Stimulated activated CD4-positive, alpha-beta T cell treated with anti-CD3 and anti-CD28 coated beads, TNF-alpha, amount 100 ng/mL, for 24 hours (primary cell): Measurements from ENCODE around the gene ROS1.

Experiments used
- DNase-seq, 3 experiments: peaks; one replicate each; pipeline ENCODE4 v3.0.0-alpha.2; 2020; ENCODE audit warnings: low read depth in 3 of 3

ROS1 gene

GRCh38 chr6:117309069-117309468 lies 116.7 kb downstream of the ROS1 start:
- no peak for DNase-seq

DNA sequence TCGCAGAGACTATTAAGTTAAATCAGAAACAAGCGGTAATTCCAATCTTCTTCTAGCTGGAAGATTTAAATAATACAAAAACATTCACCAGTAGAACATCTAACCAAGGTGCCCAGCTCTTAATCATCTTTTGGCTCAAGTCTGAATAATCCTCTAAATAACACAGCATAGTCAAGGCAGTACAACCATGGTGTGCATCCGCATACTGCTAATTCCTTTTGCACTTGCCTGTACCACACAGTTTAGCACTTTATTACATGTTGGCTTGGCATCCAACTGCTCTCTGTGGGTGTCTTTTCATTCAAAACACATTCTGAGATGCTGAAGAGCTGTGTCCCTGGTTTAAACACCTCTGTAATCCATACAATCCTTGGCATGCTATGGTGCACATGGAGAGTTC lies 118.1 kb downstream of the ROS1 start:
- no peak for DNase-seq

- no peak for DNase-seq
Measured at GRCh38 chr6:117306227-117306790, 119.4 kb downstream of the ROS1 start.

DNA sequence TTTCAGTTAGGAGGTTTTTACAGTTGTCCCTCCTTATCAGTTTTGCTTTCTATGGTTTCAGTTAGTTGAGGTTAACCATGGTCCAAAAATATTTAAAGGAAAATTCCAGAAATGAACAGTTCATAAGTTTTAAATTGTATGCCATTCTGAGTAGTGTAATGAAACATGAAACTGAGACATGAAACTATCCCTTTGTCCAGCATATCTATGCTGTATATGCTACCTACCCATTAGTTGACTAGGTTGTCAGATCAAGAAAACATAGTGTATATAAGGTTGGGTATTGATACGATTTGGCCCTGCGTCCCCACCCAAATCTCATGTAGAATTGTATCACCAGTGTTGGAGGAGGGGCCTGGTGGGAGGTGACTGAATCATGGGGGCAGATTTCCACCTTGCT lies 121.3 kb downstream of the ROS1 start:
- no peak for DNase-seq

GRCh38 chr6:117303323-117303722 lies 122.4 kb downstream of the ROS1 start:
- no peak for DNase-seq

DNA sequence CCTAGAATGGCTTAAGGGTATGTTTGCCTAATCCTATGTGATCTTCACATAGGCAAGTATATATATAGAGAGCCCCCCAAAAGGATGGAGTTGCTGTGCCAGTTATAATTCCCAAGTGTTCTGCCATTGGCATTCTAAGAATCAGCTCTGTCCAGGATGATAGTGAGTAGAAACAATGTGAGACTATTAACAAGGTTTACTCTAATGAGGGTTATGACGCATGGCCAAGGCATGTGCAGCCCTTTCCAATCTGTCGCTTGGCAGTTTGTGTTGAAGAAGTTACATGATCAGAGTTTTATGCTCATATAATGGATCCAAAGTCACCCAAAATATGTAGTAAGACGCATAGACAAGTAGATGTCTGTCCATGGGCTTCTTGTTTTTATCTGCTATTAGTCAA lies 126.8 kb downstream of the ROS1 start:
- no peak for DNase-seq

DNA sequence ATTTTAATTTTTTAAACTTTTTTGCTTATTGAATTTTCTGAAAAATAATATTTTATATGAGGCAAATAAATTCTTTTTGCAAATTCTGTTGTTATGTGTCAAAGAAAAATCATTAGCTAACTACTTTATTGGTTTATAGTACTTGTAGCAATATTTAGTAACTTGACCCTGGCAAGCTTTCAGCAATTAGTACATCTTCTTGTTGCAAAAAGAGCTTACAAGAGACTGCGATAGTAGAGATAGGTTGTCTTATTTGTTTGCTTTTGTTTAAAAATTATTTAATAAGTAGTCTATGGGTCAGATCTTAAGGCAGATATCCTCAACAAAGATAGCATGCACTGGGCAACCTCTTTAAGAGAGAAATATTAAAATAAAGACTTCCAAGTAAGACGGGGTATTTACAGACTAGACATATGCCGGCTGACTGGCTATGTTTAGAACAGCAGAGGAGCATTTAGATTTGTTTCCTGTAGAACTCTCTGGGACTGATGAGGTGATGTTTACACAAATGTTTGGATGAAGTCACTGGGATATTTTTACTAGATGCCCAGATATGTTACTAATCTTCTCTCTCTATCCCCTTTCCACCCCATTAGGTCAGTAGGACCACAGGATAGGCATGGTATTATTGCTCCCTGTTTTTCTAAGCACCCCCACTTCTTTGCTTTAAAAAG lies 135.4 kb downstream of the ROS1 start:
- DNase-seq = no peak

DNA sequence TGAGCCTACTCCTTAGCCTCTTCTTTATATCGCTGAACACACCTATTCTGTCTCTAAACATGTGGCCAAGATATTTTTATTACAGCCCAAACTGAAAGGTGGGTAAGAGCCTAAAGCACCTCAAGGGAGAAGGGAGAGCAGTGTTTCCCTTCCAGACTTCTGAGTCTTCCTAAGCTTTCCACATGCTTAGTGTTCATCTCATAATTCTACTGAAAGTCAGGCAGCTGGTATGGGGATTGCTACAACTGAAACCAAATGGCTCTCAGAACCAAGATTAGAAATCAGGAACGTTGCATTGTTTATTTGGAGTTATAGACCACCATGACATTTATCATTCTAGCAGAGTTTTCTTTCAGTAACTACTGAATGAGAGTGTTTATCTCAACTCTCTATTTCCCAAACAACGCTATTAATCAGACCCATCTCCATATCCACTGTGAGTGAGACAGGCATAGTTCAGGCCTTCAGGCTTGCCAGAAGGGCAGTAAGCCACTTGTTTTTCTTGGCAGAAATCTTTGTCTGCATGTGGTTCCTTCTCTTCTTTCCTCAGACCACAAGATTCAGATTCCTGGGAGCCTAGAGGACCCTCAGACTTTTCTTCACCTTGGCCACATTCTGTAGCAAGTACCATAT lies 137.5 kb downstream of the ROS1 start:
- DNase-seq = no peak

DNA sequence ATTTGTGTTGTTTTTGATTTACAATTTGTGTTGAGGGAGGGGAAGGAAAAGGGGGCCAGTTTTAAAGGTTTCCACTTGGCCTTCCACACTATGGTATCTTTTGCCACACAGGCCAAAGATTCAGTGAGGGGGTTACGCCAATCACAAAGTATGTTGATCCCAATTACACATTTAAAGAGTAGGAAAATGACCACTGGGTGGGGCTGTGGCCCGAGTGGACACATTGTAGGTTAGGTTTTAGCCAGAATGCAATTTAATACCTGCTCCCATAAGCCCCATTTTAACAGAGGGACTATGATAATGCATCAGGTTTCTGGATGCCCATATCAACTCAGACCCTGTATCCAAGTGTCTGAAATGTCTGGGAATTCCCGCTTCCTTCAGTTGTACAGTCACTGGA lies 144.8 kb downstream of the ROS1 start:
- DNase-seq = no peak

GRCh38 chr6:117276778-117277316 lies 148.9 kb downstream of the ROS1 start:
- DNase-seq = no peak

- DNase-seq = no peak
Measured at GRCh38 chr6:117275711-117276110, 150.0 kb downstream of the ROS1 start.

DNA sequence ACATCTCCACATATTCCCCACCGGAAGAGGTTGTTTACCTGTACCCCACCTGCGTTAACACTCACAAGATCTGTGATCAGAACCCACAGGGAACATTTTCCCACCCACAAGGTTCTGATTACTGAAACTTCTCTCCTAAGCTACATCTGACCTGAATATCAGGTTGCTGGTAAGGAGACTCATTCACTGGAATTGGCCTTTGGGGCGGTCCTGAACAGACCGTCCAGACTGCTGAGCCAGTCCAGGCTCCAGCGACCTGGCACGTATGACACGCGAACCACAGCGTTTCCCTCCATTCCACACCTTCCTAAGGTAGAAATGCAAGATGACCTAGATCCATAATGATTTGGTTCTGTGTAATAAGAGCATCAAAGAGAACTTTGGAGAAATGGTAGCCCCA lies 150.5 kb downstream of the ROS1 start:
- DNase-seq = no peak

DNA sequence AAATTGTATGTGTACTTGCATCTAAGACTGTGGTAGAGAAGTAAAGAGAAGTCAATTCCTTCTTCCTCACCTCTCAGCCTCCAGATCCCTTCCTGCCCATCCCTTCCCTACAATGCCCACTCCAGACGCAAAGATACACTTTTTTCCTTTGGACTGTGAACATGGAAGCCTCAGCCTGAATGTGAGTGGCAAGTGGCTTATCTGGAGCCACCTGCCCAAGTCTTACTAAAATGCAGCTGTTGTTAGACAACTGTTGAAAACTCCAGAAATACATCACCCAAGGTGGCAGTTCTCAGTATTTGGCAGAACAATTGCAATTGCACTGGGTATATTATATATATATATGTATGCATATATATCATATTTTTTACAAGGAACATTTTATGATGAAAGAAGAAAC lies 152.9 kb downstream of the ROS1 start:
- no peak for DNase-seq

DNA sequence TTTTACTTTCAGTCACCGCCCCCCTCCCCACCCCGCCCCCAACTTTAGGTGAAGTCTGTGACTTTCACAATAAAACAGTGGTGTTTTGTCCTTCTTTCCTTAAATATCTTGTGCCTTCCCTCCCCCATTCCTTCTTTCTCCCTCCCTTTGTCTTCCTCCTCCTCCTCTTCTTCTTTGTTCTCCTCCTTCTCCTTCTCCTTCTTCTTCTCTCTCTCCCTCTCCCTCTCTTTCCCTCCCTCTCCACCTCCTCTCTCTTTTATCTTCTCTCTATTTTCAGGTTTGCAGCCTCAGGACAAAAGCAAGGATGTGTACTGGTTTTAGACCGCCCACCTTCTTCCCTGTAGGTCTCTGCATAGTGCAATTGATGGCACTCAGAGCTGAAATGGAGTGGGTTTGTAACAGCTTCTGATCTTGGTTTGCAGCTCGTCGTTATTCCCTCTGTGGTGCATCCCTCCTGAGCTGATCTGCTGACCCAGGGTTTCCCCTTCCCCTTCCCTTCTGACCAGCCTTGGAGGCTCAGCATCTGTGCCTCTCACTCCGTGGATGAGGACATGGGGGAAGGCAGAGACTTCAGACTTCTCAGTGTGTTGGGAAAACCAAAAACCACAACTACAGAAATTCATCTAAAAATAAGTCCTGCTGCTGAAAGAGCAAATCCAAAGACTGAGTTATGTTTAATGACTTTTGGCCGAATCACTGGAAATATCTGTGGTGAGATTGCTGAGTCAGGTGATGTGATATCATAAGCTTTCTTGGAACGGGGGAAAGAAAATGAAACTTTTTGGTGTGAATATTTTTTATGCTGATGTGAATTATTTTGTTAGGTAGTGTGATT lies 153.5 kb downstream of the ROS1 start:
- no peak for DNase-seq

DNA sequence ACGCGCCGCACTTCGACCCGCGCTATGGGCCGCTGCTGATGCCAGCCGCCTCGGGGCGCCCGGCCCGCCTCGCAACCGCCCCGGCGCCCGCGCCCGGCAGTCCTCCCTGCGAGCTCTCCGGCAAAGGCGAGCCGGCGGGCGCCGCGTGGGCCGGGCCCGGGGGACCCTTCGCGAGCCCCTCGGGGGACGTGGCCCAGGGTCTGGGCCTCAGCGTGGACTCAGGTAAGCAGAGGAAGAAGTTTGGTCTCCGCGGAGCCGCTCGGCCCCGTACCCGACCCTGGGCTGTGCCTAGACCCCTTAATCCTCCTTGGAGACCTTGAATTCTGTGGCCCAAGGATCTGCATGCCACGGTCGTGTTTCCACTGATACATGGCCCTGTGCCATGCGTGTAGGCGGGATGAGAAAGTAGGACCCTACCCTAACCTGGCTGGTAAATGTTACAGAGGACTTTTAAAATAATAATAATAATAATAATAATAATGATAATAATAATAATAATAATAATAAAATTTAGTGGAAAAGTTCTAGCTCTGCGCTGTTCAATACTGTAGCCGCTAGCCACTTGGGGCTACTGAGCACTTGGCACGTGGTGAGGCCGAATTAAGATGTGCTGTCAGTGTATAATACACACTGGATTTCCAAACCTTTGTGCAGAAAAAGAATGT lies 154.8 kb downstream of the ROS1 start:
- no peak for DNase-seq

- no peak for DNase-seq
Measured at GRCh38 chr6:117270055-117270842, 155.5 kb downstream of the ROS1 start.

DNA sequence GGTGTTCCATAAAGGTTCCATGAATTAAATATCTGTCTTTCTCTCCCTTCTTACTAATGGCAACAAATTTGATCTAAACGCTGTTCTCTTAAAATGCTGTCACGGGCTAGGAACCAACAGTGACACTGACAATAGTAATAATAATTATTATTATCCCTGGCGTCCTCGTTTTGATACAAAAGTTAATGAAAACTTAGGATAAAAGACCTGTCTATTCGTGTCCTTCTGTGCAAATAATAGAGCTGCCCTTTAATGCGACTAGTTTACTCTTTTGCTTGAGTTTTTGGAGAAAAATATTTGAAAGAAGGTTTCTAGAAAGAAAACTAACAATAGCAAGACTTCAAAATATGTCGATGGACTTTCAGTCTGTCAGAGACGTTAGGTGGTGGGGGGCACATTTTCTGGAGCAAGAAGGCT lies 156.1 kb downstream of the ROS1 start:
- no peak for DNase-seq

DNA sequence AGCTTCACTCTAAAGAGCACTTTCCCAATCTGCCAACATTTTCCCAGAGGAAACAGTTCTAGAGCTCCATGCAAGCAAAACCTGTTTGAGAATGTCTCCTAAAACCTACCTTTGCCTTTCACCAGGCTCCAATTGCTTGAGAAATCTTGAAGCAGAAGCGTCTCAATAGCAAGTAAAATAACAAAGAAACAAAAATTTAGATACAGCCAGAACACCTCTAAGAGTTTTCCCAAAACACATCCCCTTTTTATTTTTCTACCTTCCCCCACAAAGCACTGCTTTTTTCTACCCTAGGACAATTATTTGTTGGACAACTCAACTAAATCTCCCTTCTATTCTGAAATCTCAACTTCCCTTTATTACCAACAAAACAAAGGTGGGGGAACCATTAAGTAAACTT lies 156.8 kb downstream of the ROS1 start:
- DNase-seq = no peak

GRCh38 chr6:117267766-117268534 lies 157.8 kb downstream of the ROS1 start:
- DNase-seq = no peak

GRCh38 chr6:117267054-117267347 lies 158.7 kb downstream of the ROS1 start:
- DNase-seq = no peak
